GM12878 (cell line): Measurements from ENCODE around the gene TRABD2B. TPM values are rescaled to one million over a fixed set of nuclear protein-coding genes. Genes with fewer than 3 reads are reported as not detected.

Experiments used
- ATAC-seq: fragments of 200-7000 bp; cut with Tn5 transposase; 3 replicates; pipeline ENCODE4 v1.9.1; 2020; ENCODE audit warnings: mild to moderate bottlenecking, moderate library complexity
- BruUV-seq: library from RNA; stranded (reverse); fragments of 400-500 nt; replicated peaks from 2 replicates; lab custom pipeline; 2021; lab: Mats Ljungman, UMichigan
- CTCF ChIA-PET: fragments of 300-600 bp; sonication (Branson Sonifier 250); formaldehyde crosslinking; extraction: SDS; loops from one replicate; lab custom pipeline; 2021; ENCODE audit warnings: inconsistent platforms; lab: Yijun Ruan, JAX
- POLR2A ChIA-PET: fragments of 350-600 bp; formaldehyde crosslinking; extraction: SDS; loops from one replicate; lab custom pipeline; 2021; ENCODE audit warnings: inconsistent platforms; lab: Charles Lee
- RAD21 ChIA-PET: fragments of 300-600 bp; sonication (Branson Sonifier 250); formaldehyde crosslinking; loops from one replicate; lab custom pipeline; 2023; ENCODE audit warnings: antibody characterized with exemption; ENCODE audit not compliant: unreplicated experiment; lab: Charles Lee
- SMC1A ChIA-PET: fragments of 300-600 bp; sonication (Branson Sonifier 250); formaldehyde crosslinking; loops from one replicate; lab custom pipeline; 2023; ENCODE audit not compliant: unreplicated experiment, uncharacterized antibody; lab: Charles Lee
- DNase-seq: peaks from one replicate; pipeline ENCODE4 v3.0.0-alpha.2; 2011; ENCODE audit warnings: low read depth, low spot score
- FAIRE-seq: peaks from 3 replicates; lab custom pipeline; 2011; peaks lifted over from hg19 to GRCh38; lab: Jason Lieb, UNC
- H2AFZ ChIP-seq: 2 replicates; pipeline ENCODE4 v1.6.0; 2011; ENCODE audit warnings: low read depth, low read length, control low read depth; ENCODE audit not compliant: control insufficient read depth
- H3K27ac ChIP-seq: 2 replicates; pipeline ENCODE4 v1.5.1; 2011; ENCODE audit warnings: control low read depth; ENCODE audit not compliant: control insufficient read depth, insufficient read depth
- H3K27me3 ChIP-seq, 2 experiments: replicated peaks in 1 of 2; 2 replicates each; pipeline versions ENCODE4 v1.6.0 to v1.6.1; 2011; ENCODE audit warnings: low read length in 1 of 2; ENCODE audit not compliant: control insufficient read depth in 2 of 2, insufficient read depth in 2 of 2
- H3K36me3 ChIP-seq, 2 experiments: 2 replicates each; pipeline ENCODE4 v1.5.1; 2011; ENCODE audit warnings: low read length in 1 of 2; ENCODE audit not compliant: control insufficient read depth in 2 of 2, insufficient read depth in 2 of 2
- H3K4me1 ChIP-seq: 2 replicates; pipeline ENCODE4 v1.6.1; 2011; ENCODE audit warnings: mild to moderate bottlenecking, low read length, moderate library complexity, mixed read lengths; ENCODE audit not compliant: control insufficient read depth, insufficient read depth
- H3K4me2 ChIP-seq: 2 replicates; pipeline ENCODE4 v1.6.0; 2011; ENCODE audit warnings: control low read depth; ENCODE audit not compliant: control insufficient read depth, insufficient read depth
- H3K4me3 ChIP-seq: fragments of 200-600 bp; sonication (generic); 2 replicates; pipeline ENCODE4 v1.5.1; 2016
- H3K79me2 ChIP-seq: 2 replicates; pipeline ENCODE4 v1.6.0; 2011; ENCODE audit warnings: low read length; ENCODE audit not compliant: control insufficient read depth, insufficient read depth
- H3K9ac ChIP-seq: 2 replicates; pipeline ENCODE4 v1.8.0; 2011; ENCODE audit warnings: low read length, control low read depth, mixed read lengths; ENCODE audit not compliant: control insufficient read depth, insufficient read depth
- H3K9me3 ChIP-seq: replicated peaks from 3 replicates; pipeline ENCODE4 v1.5.1; 2011; ENCODE audit warnings: mild to moderate bottlenecking, low read length; ENCODE audit not compliant: control insufficient read depth, insufficient read depth
- H4K20me1 ChIP-seq: 2 replicates; pipeline ENCODE4 v1.6.0; 2011; ENCODE audit not compliant: control insufficient read depth, insufficient read depth
- ETV6 ChIP-seq, 2 experiments: fragments of 450-650 bp in 1 of 2; IDR thresholded peaks in 1 of 2; conservative IDR thresholded peaks in 1 of 2; 2 replicates each; pipeline ENCODE4 v1.6.1; 2014; ENCODE audit warnings: antibody characterized with exemption in 1 of 2, borderline replicate concordance in 1 of 2, low read depth in 1 of 2, mild to moderate bottlenecking in 1 of 2, moderate library complexity in 1 of 2
- MEF2A ChIP-seq: IDR thresholded peaks from 2 replicates; pipeline ENCODE4 v1.6.1; 2011; ENCODE audit warnings: low read depth, mild to moderate bottlenecking, low read length, moderate library complexity; ENCODE audit not compliant: insufficient read depth
- NFXL1 ChIP-seq: fragments of 450-650 bp; IDR thresholded peaks from 2 replicates; pipeline ENCODE4 v1.6.1; 2017; ENCODE audit warnings: antibody characterized with exemption, mild to moderate bottlenecking, borderline replicate concordance
- SMARCA5 ChIP-seq: fragments of 450-650 bp; IDR thresholded peaks from 2 replicates; pipeline ENCODE4 v1.6.1; 2017; ENCODE audit warnings: mild to moderate bottlenecking
- SREBF1 ChIP-seq: IDR thresholded peaks from 2 replicates; pipeline ENCODE4 v1.6.1; 2012; ENCODE audit warnings: mild to moderate bottlenecking, low read length
- ZBED1 ChIP-seq: IDR thresholded peaks from 2 replicates; pipeline ENCODE4 v1.6.1; 2016; ENCODE audit warnings: borderline replicate concordance
- WGBS: methylation state at CpG from one replicate; pipeline ENCODE4 v1.1.6; 2016; ENCODE audit warnings: low lambda C conversion rate; ENCODE audit not compliant: insufficient replicate concordance, insufficient coverage; ENCODE audit errors: missing lambda C conversion rate; 5-methylcytosine and 5-hydroxymethylcytosine counted together
- in situ Hi-C: fragments of 300-500 bp; cut with MboI; formaldehyde crosslinking; loops from 9 replicates; pipeline ENCODE4 v1.14.3; 2018; ENCODE audit warnings: mixed read lengths
- intact Hi-C: fragments of 100-400 bp; cut with micrococcal nuclease; formaldehyde crosslinking; loops from one replicate; pipeline ENCODE4 v1.14.2; 2022; ENCODE audit not compliant: unreplicated experiment
- polyA plus RNA-seq, 11 experiments: library from polyadenylated mRNA; depleted of rRNA in 4 of 11; unstranded in 6 of 11; stranded (reverse) in 5 of 11; fragments of >200 nt; fragmentation: Nextera tagmentation in 4 of 11; fragmentation: Illumina TruSeq in 1 of 11; extraction: Ambion mirVana in 4 of 11; extraction: Trizol in 1 of 11; gene quantifications; 1 replicate in 1 of 11; 2 replicates in 10 of 11; pipeline versions ENCODE4 v1.2.1 to v1.2.3, GENCODE V29; 2011 to 2016; ENCODE audit warnings: inconsistent platforms in 2 of 11, missing spikeins in 2 of 11, low read depth in 1 of 11
- total RNA-seq, 4 experiments: library from RNA; depleted of rRNA in 3 of 4; stranded (reverse); fragments of >200 nt in 3 of 4; fragmentation: Illumina TruSeq in 1 of 4; extraction: Trizol in 1 of 4; gene quantifications; 2 replicates each; pipeline versions ENCODE4 v1.2.1 to v1.2.3, GENCODE V29; 2013 to 2021
- TF ChIP-seq, protein P1 (sequence below): IDR thresholded peaks from 2 replicates; pipeline ENCODE4 v1.6.1; 2012; ENCODE audit warnings: low read depth, low read length, improper control_type of control experiment
- TF ChIP-seq, protein P2 (sequence below): fragments of 450-650 bp; IDR thresholded peaks from 2 replicates; pipeline ENCODE4 v1.6.1; 2016; ENCODE audit warnings: mild to moderate bottlenecking, moderate library complexity, borderline replicate concordance

The TRABD2B gene
- total and polyA plus RNA-seq, 10 of the 15 experiments (the other 5 are each of a cell fraction or from before 2014, with no cell fraction given), result not detected

DNA sequence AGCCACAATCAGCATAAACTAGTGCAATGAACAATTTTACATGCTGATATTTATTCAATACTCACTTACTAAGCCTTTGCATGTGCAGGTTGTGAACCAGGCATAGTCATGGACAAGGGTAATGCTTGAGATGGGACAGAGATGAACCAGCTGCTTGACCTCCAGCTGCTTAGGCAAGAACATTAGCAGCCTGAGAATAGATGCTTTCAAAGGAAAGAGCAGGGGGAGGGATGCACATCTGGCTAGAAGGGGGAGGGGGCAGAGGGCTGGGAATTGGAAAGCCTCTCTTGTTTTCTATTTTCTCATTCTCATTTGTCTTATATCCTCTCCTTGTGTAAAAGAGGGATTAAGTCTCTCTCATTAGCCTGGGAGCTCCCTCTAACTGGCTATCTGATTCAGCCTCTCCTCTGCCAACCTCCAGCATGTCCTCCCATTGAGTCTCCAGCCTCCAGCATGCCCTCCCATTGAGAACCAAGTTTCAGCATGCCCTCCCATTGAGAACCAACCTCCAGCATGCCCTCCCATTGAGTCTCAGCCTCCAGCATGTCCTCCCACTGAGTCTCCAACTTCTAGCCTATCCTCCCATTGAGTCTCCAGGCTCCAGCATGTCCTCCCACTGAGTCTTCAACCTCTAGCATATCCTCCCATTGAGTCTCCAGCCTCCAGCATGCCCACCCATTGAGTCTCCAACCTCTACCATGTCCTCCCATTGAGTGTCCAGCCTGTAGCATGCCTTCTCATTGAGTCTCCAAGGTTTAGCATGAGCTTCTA, 38.4 kb upstream of the TRABD2B start:
- H3K27ac ChIP-seq, result no peak overlapping the region
- H2AFZ ChIP-seq, result no peak overlapping the region
- TF ChIP-seq SREBF1, result no peak
- TF ChIP-seq ETV6 (conservative IDR thresholded peaks at IDR 0.05 in 1 of 2, IDR thresholded peaks at IDR 0.05 in 1 of 2; ENCODE audit: borderline replicate concordance in 1 of 2, low read depth in 1 of 2), result no peak
- no peak for TF ChIP-seq SMARCA5
- TF ChIP-seq, protein P1, sequence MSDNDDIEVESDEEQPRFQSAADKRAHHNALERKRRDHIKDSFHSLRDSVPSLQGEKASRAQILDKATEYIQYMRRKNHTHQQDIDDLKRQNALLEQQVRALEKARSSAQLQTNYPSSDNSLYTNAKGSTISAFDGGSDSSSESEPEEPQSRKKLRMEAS, result no peak
- no peak for TF ChIP-seq NFXL1
- intact Hi-C loops, result no loop called here
- POLR2A ChIA-PET, result no interaction called here
- no peak overlapping the region for H3K4me2 ChIP-seq
- no TSS peak for BruUV-seq
- FAIRE-seq, result no peak
- H3K9ac ChIP-seq, result no peak overlapping the region
- CTCF ChIA-PET, result no interaction called here
- in situ Hi-C loops, result no loop called here
- H3K4me1 ChIP-seq, result no peaks in the 10 kb centered on the region
- no peak for ATAC-seq
- no peaks in the 10 kb centered on the region for H3K36me3 ChIP-seq
- H3K27me3 ChIP-seq, result no peaks in the 10 kb centered on the region; a peak in 1 of 4 replicates
- RAD21 ChIA-PET, result no interaction called here
- SMC1A ChIA-PET, result no interaction called here
- no peak for DNase-seq
- no peaks in the 10 kb centered on the region for H3K79me2 ChIP-seq
- no peaks in the 10 kb centered on the region for H3K9me3 ChIP-seq
- H3K4me3 ChIP-seq, result no peak overlapping the region
- H4K20me1 ChIP-seq, result no peaks in the 10 kb centered on the region

DNA sequence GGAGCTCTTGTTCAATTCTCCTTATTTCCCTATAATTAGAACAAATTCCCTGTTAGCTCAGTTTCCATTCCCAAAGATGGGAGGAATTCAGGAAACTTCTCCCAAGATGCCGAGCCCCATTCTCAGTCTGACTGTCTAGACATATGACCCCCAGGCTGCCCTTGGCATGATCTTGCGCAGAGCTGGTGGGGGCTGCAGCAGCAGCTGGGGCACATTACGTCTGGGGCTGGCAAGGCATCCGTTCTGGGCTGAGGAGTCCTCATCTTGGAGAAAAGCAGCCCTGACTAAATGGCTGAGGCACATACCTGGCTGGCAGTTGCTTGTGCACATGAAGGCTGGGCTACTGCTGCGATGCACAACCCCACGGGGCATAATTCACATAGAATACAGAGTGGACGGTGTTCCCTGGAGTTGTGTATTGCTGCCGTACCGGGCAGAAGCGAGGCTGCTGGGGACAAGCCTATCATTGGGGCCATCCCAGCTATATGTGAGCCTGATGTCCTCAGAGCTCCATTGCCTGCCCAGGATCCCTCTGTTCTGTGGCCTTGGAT, 36.4 kb upstream of the TRABD2B start:
- Histone ChIP-seq H3K36me3 (no peaks in the 10 kb centered on the region), H3K4me2 (no peak overlapping the region), H3K27ac (no peak overlapping the region), H3K4me1 (no peaks in the 10 kb centered on the region), H3K9ac (no peak overlapping the region), H3K9me3 (no peaks in the 10 kb centered on the region), H3K4me3 (no peak overlapping the region), H3K27me3 (no peaks in the 10 kb centered on the region), H3K79me2 (no peaks in the 10 kb centered on the region), H4K20me1 (no peaks in the 10 kb centered on the region), H2AFZ (no peak overlapping the region)
- intact Hi-C loops (no loop called here), in situ Hi-C loops (no loop called here)
- 37% methylated on average over 10 of the region's 10 CpGs for WGBS
- POLR2A ChIA-PET, result no interaction called here
- RAD21 ChIA-PET, result no interaction called here
- FAIRE-seq, result no peak
- SMC1A ChIA-PET, result interaction anchor here (1.4 kb wide), 1 partner anchor 14 kb away, joined by 3 read pairs; no protein-coding TSS in a partner anchor
- no TSS peak for BruUV-seq
- DNase-seq, result no peak
- ATAC-seq, result no peak
- CTCF ChIA-PET, result interaction anchor here (1.0 kb wide), 1 partner anchor 35 kb away, joined by 3 read pairs; no protein-coding TSS in a partner anchor
- TF ChIP-seq, protein P2, sequence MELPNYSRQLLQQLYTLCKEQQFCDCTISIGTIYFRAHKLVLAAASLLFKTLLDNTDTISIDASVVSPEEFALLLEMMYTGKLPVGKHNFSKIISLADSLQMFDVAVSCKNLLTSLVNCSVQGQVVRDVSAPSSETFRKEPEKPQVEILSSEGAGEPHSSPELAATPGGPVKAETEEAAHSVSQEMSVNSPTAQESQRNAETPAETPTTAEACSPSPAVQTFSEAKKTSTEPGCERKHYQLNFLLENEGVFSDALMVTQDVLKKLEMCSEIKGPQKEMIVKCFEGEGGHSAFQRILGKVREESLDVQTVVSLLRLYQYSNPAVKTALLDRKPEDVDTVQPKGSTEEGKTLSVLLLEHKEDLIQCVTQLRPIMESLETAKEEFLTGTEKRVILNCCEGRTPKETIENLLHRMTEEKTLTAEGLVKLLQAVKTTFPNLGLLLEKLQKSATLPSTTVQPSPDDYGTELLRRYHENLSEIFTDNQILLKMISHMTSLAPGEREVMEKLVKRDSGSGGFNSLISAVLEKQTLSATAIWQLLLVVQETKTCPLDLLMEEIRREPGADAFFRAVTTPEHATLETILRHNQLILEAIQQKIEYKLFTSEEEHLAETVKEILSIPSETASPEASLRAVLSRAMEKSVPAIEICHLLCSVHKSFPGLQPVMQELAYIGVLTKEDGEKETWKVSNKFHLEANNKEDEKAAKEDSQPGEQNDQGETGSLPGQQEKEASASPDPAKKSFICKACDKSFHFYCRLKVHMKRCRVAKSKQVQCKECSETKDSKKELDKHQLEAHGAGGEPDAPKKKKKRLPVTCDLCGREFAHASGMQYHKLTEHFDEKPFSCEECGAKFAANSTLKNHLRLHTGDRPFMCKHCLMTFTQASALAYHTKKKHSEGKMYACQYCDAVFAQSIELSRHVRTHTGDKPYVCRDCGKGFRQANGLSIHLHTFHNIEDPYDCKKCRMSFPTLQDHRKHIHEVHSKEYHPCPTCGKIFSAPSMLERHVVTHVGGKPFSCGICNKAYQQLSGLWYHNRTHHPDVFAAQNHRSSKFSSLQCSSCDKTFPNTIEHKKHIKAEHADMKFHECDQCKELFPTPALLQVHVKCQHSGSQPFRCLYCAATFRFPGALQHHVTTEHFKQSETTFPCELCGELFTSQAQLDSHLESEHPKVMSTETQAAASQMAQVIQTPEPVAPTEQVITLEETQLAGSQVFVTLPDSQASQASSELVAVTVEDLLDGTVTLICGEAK, result no peak
- no peak for TF ChIP-seq SMARCA5
- no peak for TF ChIP-seq ZBED1
- no peak for TF ChIP-seq MEF2A
